SK-N-SH treated with all-trans-retinoic acid at 6 μM for 48 hours (cell line): ENCODE measurements around the gene GADD45B.

Source experiments
- CSDC2 ChIP-seq: fragments of 250-450 bp; sonication (Bioruptor Pico); IDR thresholded peaks from 2 replicates; pipeline ENCODE4 v1.5.0; 2020; ENCODE audit warnings: mild to moderate bottlenecking, moderate library complexity
- RARB ChIP-seq: fragments of 250-450 bp; sonication (Bioruptor Pico); IDR thresholded peaks from 2 replicates; pipeline ENCODE4 v1.8.0; 2021; ENCODE audit warnings: mild to moderate bottlenecking, moderate library complexity
- ZC3H10 ChIP-seq: fragments of 250-450 bp; sonication (Bioruptor Pico); IDR thresholded peaks from 2 replicates; pipeline ENCODE4 v1.5.1; 2021; ENCODE audit warnings: mild to moderate bottlenecking, moderate library complexity
- ZFP3 ChIP-seq: fragments of 250-450 bp; sonication (Bioruptor Pico); IDR thresholded peaks from 2 replicates; pipeline ENCODE4 v1.5.0; 2020; ENCODE audit warnings: mild to moderate bottlenecking, moderate library complexity
- ZNF8 ChIP-seq: fragments of 450-650 bp; formaldehyde crosslinking; IDR thresholded peaks from 2 replicates; pipeline ENCODE4 v1.5.0; 2020; ENCODE audit warnings: mild to moderate bottlenecking, moderate library complexity
- TF ChIP-seq, protein P1 (sequence below): fragments of 250-450 bp; sonication (Bioruptor Pico); IDR thresholded peaks from 2 replicates; pipeline ENCODE4 v1.8.0; 2021; ENCODE audit warnings: low read depth, mild to moderate bottlenecking, moderate library complexity, borderline replicate concordance
- TF ChIP-seq, protein P2 (sequence below): fragments of 250-450 bp; sonication (Bioruptor Pico); IDR thresholded peaks from 2 replicates; pipeline ENCODE4 v1.5.1; 2020; ENCODE audit warnings: low read depth, mild to moderate bottlenecking, moderate library complexity
- TF ChIP-seq, protein P3 (sequence below): fragments of 250-450 bp; sonication (Bioruptor Pico); IDR thresholded peaks from 2 replicates; pipeline ENCODE4 v1.8.0; 2020; ENCODE audit warnings: mild to moderate bottlenecking, moderate library complexity, borderline replicate concordance

DNA sequence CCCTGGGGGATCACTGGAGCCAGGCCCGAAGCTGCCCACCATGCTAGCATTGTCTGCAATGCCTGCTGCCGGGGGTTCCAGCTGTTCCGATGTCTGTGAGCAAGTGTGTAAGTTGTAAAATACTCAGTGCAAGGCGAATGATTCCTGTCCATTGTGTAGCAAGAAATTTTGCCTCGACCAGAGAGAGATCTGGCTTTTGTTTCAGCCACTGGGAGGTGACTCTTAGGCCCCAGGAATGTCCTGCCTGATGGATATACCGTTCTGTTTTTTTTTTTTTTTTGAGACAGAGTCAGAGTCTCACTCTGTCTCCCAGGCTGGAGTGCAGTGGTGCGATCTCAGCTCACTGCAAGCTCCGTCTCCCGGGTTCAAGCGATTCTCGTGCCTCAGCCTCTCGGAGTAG is 7.3 kb upstream of the GADD45B start:
- TF ChIP-seq, protein P1, sequence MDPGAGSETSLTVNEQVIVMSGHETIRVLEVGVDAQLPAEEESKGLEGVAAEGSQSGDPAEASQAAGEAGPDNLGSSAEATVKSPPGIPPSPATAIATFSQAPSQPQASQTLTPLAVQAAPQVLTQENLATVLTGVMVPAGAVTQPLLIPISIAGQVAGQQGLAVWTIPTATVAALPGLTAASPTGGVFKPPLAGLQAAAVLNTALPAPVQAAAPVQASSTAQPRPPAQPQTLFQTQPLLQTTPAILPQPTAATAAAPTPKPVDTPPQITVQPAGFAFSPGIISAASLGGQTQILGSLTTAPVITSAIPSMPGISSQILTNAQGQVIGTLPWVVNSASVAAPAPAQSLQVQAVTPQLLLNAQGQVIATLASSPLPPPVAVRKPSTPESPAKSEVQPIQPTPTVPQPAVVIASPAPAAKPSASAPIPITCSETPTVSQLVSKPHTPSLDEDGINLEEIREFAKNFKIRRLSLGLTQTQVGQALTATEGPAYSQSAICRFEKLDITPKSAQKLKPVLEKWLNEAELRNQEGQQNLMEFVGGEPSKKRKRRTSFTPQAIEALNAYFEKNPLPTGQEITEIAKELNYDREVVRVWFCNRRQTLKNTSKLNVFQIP (CRISPR knock-in tag), result no peak
- TF ChIP-seq, protein P2, sequence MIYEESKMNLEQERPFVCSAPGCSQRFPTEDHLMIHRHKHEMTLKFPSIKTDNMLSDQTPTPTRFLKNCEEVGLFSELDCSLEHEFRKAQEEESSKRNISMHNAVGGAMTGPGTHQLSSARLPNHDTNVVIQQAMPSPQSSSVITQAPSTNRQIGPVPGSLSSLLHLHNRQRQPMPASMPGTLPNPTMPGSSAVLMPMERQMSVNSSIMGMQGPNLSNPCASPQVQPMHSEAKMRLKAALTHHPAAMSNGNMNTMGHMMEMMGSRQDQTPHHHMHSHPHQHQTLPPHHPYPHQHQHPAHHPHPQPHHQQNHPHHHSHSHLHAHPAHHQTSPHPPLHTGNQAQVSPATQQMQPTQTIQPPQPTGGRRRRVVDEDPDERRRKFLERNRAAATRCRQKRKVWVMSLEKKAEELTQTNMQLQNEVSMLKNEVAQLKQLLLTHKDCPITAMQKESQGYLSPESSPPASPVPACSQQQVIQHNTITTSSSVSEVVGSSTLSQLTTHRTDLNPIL, result no peak
- TF ChIP-seq ZFP3 (no peak), RARB (no peak), ZC3H10 (no peak), ZNF8 (CRISPR knock-in tag) (no peak), CSDC2 (no peak)
- TF ChIP-seq, protein P3, sequence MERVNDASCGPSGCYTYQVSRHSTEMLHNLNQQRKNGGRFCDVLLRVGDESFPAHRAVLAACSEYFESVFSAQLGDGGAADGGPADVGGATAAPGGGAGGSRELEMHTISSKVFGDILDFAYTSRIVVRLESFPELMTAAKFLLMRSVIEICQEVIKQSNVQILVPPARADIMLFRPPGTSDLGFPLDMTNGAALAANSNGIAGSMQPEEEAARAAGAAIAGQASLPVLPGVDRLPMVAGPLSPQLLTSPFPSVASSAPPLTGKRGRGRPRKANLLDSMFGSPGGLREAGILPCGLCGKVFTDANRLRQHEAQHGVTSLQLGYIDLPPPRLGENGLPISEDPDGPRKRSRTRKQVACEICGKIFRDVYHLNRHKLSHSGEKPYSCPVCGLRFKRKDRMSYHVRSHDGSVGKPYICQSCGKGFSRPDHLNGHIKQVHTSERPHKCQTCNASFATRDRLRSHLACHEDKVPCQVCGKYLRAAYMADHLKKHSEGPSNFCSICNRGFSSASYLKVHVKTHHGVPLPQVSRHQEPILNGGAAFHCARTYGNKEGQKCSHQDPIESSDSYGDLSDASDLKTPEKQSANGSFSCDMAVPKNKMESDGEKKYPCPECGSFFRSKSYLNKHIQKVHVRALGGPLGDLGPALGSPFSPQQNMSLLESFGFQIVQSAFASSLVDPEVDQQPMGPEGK (CRISPR knock-in tag), result no peak
